NCI-H345 (cell line): ENCODE data around the gene POLR1G.
"Not testable (repeated sequence)": the region's sequence is repeated elsewhere in the genome, so short reads cannot be mapped to it uniquely, and the experiment has no call there.

Experiments used
- DNase-seq: peaks from one replicate; lab custom pipeline; 2025; lab: John Stamatoyannopoulos, UW

Gene POLR1G

DNA sequence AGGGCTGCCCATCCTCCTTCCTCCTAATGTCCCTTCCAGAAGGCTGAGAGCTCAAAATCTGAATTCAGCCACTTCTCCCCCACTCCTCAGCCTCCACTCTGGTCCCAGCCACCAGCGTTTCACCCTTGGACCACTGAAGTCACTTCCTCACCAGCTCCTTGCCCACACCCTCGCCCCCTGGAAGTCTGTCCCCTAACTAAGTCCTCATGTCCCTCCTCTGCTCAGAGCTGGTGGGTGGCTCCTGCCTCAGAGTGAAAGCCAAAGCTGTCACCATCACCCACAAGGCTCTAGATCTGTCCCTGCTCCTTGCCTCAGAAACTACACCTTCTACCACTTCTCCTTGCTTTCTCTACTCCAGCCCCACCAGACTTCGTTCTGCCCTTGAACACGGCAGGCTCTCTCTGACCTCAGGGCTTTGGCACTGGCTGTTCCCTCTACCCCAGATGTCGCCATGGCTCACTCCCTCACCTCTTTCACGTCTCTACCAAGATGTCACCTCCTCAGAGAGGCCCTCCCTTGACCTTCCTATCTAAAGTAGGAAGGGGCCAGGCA is 15.6 kb downstream of the POLR1G start:
- no peak for DNase-seq

DNA sequence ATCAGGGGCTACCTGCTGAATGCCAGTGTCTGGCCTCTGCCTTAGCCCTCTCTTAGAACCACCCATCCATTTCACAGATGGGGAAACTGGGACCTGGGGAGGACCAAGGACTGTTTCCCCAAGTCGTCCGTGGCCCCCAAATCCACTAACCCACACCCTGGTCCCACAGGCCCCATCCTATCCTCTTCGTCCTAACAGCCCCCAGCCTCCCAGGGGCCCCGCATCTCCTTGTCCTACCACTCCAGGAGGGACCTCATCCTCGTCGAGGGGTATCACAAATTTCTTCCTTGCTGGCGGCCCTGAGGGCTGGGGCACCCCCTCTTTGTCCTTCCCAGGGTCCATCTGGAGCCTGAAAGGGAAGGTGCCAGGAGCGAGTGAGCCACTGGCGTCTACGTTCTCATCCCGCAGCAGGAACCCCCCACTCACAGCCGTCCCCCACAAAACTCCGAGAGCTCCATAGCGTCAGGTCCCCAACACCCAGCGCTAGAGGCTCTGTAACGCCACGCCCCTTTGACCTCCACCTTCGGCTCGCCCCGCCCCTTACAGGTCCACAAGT is 16.7 kb downstream of the POLR1G start:
- DNase-seq, result no peak

- peak; percentile 95 for DNase-seq
These were observed 17.2 kb downstream of the POLR1G start, which contains the start of gene ERCC1 for GRCh38 chr19:45423589-45424190. ERCC1 (minus strand) TSS chr19:45423917; CDS start chr19:45423374, 543 bp downstream.

DNA sequence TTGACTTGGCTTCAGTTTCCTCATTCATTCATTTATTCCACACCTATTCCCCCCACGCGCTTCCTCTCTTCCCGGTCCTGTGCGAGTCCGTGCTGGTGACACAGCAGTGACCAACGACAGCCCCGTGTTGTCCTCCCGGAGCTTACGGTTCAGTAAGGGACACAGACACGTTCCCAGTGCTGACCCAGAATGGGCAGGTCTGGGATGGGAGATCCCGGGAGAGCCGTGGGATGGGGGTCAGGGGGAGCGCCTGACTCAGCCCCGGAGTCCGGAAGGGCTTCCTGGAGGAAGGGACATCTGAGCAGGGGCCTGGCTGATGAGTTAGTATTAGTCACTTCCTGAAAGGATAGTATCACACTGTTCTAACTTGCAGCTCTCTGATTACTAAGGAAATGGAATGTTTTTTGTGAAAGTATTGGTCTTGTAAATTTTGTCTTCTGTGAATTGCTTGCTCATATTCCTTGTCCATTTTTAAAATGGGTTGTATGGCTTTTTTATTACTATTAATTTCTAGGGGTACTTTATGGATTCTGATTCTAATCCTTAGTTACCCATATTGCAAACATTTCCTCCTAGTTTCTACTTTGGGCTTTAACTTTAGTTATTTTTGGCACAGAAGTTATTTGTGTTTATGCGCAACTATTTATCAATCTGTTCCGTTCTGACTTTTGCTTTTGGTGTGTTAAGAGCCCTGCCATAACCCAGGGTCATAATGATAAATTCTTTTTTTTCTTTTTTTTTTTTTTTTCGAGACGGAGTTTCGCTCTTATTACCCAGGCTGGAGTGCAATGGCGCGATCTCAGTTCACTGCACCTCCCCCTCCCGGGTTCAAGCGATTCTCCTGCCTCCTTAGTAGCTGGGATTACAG is 18.0 kb downstream of the POLR1G start:
- DNase-seq, result no peak

DNA sequence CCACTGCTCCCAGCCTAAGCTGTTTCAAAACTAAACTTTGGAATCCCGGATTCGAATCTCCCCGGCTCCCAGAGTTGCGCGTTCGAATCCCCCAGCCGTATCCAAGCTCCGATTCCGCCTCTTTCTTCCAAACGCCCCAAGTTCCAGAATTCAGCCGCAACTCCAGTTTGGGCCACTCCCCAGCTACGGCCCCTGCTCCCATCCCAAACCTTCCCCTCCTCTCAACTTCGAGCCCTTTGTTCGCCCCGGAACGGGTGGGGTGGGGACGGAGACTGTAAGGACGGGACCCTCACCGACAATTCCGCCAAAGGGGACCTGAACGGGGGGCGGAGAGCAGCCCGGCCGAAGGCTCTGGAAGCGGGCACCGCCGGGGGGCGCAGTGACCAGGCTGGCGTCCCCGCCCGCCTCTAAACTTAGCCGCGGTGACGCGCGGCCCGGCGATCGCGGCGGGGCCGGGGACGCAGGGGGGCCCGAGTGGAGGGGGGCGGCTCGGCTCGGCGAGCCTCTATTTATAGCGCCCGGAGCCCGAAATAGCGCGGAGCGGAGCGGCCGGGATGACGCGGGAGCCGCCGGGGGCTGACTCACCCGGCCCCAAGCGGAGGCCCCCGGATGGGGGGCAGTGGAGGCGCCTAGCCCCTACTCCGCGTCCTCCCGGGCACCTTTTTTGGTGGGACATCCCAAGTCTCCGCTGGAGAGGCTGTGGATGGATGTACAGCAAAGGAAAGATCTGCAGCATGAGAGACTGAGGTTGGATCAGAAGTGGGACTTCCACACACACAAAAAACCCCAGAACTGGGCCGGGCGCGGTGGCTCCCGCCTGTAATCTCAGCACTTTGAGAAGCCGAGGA is 22.2 kb downstream of the POLR1G start:
- no peak for DNase-seq

- not testable (repeated sequence) for DNase-seq
These were observed 23.5 kb downstream of the POLR1G start for GRCh38 chr19:45429896-45430295.

- not testable (repeated sequence) for DNase-seq
These were observed 24.6 kb downstream of the POLR1G start for GRCh38 chr19:45431008-45431407.

GRCh38 chr19:45432543-45432942 is 26.1 kb downstream of the POLR1G start:
- DNase-seq, result not testable (repeated sequence)

- DNase-seq, result no peak
These were observed 30.9 kb downstream of the POLR1G start for GRCh38 chr19:45437328-45437727.

- DNase-seq, result no peak
These were observed 32.7 kb downstream of the POLR1G start for GRCh38 chr19:45439190-45439568.

DNA sequence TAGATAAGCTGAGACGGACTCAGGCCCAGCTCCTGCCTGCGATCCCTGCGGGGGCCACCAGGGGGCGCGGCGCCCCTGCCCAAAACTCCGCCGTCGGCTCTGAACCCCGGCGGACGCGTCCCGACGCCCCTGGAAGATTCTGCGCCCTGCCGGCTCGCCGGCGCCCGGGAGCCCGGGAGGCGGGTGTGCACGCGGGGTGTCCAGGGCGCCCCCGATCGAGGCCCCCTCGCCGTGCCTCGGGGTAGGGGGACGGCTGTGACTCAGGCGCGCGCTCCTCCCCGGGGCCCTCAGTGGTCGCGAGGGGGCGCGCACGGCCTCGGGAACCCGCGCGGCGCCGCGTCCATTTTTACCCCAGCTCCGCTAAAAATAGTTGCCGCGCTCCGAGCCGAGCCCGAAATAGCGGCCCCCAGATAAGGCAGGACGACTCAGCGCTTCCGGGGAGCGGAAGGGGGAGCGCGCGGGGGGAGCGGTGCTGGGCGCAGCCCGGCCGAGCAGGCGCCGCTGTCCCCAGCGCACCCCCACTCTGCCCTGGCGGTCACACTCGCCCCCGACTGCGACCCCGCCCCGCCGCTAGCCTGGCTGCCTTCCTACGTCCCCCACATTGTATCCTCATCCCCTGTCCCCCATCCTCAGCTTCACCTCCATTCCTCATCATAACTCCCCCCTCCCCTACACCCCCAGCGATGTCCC is 33.3 kb downstream of the POLR1G start:
- peak; percentile 72 for DNase-seq

- no peak for DNase-seq
These were observed 33.8 kb downstream of the POLR1G start for GRCh38 chr19:45440259-45440638.

DNA sequence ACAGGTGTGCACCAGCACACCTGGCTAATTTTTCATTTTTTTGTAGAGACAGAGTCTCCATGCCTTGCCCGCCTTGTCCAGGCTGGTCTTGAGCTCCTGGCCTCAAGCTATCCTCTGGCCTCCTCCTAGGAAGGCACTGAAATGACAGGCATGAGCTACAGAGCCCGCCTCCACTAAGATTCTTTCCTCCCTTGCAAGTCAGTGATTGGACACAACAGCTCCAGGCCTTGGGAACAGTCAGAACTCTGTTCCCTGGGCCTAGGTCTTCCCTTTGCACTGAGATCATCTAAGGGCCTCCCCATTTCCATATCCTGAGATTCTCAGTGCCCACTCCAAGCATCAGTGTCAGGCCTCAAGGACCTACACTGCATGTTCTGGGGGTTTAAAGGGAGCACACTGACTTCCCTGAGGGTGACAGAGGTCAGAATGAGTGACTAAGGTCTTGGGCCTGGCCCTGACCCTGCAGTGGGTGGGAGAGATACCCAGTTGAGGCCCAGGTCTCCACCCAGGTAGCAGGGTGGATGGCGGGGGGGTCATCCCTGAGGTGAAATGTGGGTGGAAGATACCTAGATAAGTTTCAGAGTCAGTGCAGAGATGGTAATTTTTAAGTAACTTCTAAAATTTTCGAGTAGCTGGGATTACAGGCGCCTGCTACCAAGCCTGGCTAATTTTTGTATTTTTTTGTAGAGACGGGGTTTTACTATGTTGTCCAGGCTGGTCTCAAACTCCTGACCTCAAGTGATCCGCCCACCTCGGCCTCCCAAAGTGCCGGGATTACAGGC is 34.6 kb downstream of the POLR1G start:
- DNase-seq, result no peak

GRCh38 chr19:45442408-45442777 is 35.9 kb downstream of the POLR1G start:
- no peak for DNase-seq

DNA sequence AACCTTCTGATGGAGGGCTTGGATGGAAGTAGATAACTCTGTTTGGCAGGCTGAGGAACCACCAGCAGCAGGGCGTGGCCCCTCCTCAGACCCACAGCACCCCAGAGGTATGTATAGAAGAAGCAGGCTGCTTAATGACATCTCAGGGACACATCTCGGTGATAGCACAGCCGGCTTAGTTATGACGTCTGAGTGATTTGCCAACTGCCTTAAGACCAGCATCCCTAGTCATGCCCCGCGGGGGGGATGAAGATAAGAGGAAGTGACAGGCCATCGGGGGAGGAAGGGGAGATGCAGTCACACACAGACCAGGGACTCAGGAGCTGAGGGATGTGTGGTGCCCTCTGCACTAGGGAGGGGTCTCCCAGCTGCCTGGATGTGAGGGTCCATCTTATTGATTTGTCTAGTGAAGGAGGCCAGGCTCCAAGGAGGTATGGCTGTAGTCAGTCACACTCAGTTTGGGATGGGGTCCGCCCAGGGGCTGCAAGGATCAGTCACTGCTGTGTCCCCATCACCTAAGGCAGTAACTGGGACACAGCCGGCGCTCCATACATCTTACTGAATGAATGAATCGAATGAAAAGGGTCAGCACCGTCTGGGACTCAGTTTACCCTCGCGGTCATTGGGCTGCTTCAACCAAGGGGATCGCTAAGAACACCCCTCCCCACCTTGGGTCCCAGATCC is 36.5 kb downstream of the POLR1G start:
- peak; percentile 26 for DNase-seq

DNA sequence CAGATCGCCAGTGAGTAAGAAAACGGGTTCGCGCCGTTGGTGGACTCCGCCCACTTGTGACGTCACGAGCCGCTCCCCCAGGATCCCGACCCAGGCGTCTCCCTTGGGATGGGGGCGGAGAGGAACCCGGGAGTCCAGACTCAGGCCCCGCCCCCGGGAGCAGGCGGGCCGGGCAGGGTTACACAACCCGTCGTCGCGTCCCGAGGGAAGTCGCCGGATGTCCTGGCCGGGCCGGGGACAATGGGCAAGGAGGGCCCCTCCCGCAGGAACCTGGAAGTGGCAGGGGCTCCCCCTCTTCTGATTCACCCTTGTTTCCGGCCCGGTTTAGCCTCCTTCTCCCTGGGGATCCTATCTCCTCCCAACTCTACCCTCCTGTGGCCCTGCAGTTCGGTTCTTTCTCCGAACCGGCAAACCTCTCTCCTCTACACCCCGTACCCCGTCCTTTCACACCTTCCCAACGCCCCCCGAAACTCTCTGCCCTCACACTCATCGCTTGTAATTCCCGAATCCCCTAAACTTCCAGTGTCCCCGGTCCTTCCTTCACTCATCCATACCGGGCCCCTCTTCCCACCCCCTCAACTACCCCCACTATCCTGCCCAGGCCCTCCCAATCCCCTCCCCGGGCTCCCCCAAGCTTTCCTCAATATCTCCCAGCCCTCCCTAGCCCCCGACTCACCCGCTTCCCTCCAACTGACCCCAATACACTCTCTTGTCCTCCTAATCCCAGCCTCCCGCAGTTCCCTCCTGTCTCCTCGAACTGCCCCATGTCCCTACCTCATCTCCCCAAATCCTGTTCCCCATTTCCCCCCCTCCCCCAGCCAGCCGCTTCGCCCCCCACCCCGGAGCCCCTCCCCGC is 37.2 kb downstream of the POLR1G start:
- peak; percentile 82 for DNase-seq

GRCh38 chr19:45444318-45445041 is 38.0 kb downstream of the POLR1G start:
- DNase-seq, result peak; percentile 61

- no peak for DNase-seq
These were observed 38.7 kb downstream of the POLR1G start for GRCh38 chr19:45445139-45445538.
